BJ (cell line): ENCODE data around the gene ALKBH8. TPM values are rescaled to one million over a fixed set of nuclear protein-coding genes. Genes with fewer than 3 reads are reported as not detected.

Experiments
- CTCF ChIA-PET: fragments of 350-600 bp; formaldehyde crosslinking; extraction: SDS; loops from one replicate; lab custom pipeline; 2021; ENCODE audit warnings: antibody characterized with exemption, inconsistent platforms; lab: Yijun Ruan, JAX
- POLR2A ChIA-PET: fragments of 300-600 bp; sonication (Branson Sonifier 250); formaldehyde crosslinking; extraction: SDS; loops from one replicate; lab custom pipeline; 2021; ENCODE audit warnings: antibody characterized with exemption; lab: Charles Lee
- DNase-seq: peaks from one replicate; pipeline ENCODE4 v3.0.0-alpha.2; 2011; ENCODE audit warnings: low read depth
- H3K27me3 ChIP-seq: 2 replicates; pipeline ENCODE4 v1.6.0; 2011; ENCODE audit warnings: low read length; ENCODE audit not compliant: control insufficient read depth, insufficient read depth
- H3K36me3 ChIP-seq: 2 replicates; pipeline ENCODE4 v1.5.1; 2011; ENCODE audit warnings: low read length; ENCODE audit not compliant: control insufficient read depth, insufficient read depth
- H3K4me3 ChIP-seq: 2 replicates; pipeline ENCODE4 v1.5.1; 2011; ENCODE audit warnings: low read depth, mild to moderate bottlenecking, control low read depth, low read length
- CTCF ChIP-seq: IDR thresholded peaks from 2 replicates; pipeline ENCODE4 v1.5.1; 2011; ENCODE audit warnings: low read depth, mild to moderate bottlenecking, control low read depth, inconsistent platforms, low read length, moderate library complexity; ENCODE audit not compliant: insufficient read depth
- polyA plus RNA-seq: library from polyadenylated mRNA; depleted of rRNA; stranded (reverse); fragments of >200 nt; gene quantifications from 2 replicates; pipeline ENCODE4 v1.2.3, GENCODE V29; 2011

Gene ALKBH8
- polyA plus RNA-seq, 1 experiment, result 2.9 TPM

- ChIA-PET POLR2A (interaction anchor here (0.6 kb wide), 1 partner anchor 156 kb away, joined by 3 read pairs; no protein-coding TSS in a partner anchor), CTCF (interaction anchor here (1.8 to 3.1 kb wide), 2 partner anchors 127 to 130 kb away, joined by 10 to 33 read pairs; no protein-coding TSS in a partner anchor)
- Histone ChIP-seq H3K36me3 (no peaks in the 10 kb centered on the region), H3K27me3 (no peaks in the 10 kb centered on the region), H3K4me3 (no peak overlapping the region)
- DNase-seq, result peak; percentile 65
- no peak for TF ChIP-seq CTCF
Observed at GRCh38 chr11:107561688-107562087, 3.8 kb downstream of the ALKBH8 start.

- ChIA-PET POLR2A (interaction anchor here (0.7 kb wide), 1 partner anchor 731 kb away, joined by 3 read pairs; no protein-coding TSS in a partner anchor), CTCF (interaction anchor here (0.8 to 9.5 kb wide), 6 partner anchors 16 to 208 kb away, joined by 3 to 68 read pairs (median 4); partner anchors contain the start of gene ALKBH8)
- no peak for TF ChIP-seq CTCF
- Histone ChIP-seq H3K27me3 (no peaks in the 10 kb centered on the region), H3K4me3 (no peak overlapping the region), H3K36me3 (peaks cover 2% of the 10 kb centered on the region)
- DNase-seq, result no peak
Observed at GRCh38 chr11:107550304-107550703, 15.2 kb downstream of the ALKBH8 start.

GRCh38 chr11:107549954-107550285 is 15.6 kb downstream of the ALKBH8 start:
- Histone ChIP-seq H3K4me3 (no peak overlapping the region), H3K27me3 (no peaks in the 10 kb centered on the region), H3K36me3 (peaks cover 2% of the 10 kb centered on the region)
- POLR2A ChIA-PET, result interaction anchor here (0.7 kb wide), 1 partner anchor 731 kb away, joined by 3 read pairs; no protein-coding TSS in a partner anchor
- no peak for TF ChIP-seq CTCF
- CTCF ChIA-PET, result interaction anchor here (1.0 to 9.5 kb wide), 4 partner anchors 10 to 139 kb away, joined by 3 to 68 read pairs (median 27); partner anchors contain the start of gene ALKBH8
- no peak for DNase-seq

GRCh38 chr11:107549253-107549953 is 16.1 kb downstream of the ALKBH8 start:
- DNase-seq, result no peak
- no peaks in the 10 kb centered on the region for H3K27me3 ChIP-seq
- H3K4me3 ChIP-seq, result no peak overlapping the region
- H3K36me3 ChIP-seq, result peaks cover 2% of the 10 kb centered on the region
- TF ChIP-seq CTCF, result peak; percentile 81
- POLR2A ChIA-PET, result no interaction called here
- CTCF ChIA-PET, result interaction anchor here (0.6 to 9.5 kb wide), 16 partner anchors 9 to 368 kb away, joined by 3 to 68 read pairs (median 4); partner anchors contain the start of gene ALKBH8

- DNase-seq, result no peak
- no peak for TF ChIP-seq CTCF
- ChIA-PET POLR2A (no interaction called here), CTCF (interaction anchor here (0.8 to 9.5 kb wide), 5 partner anchors 8 to 224 kb away, joined by 3 to 68 read pairs (median 14); partner anchors contain the start of gene ALKBH8)
- Histone ChIP-seq H3K36me3 (peaks cover 2% of the 10 kb centered on the region), H3K27me3 (no peaks in the 10 kb centered on the region), H3K4me3 (no peak overlapping the region)
Observed at GRCh38 chr11:107547961-107548360, 17.6 kb downstream of the ALKBH8 start.
